NT2/D1 (cell line): ENCODE results near the gene TBC1D22A.

Experiments
- DNase-seq: peaks from one replicate; pipeline ENCODE4 v3.0.0-alpha.2; 2011; ENCODE audit warnings: low read depth, low spot score
- H3K27me3 ChIP-seq: 2 replicates; pipeline ENCODE4 v1.6.0; 2011; ENCODE audit warnings: mild to moderate bottlenecking; ENCODE audit not compliant: insufficient read length, insufficient read depth
- H3K36me3 ChIP-seq: 2 replicates; pipeline ENCODE4 v1.6.1; 2011; ENCODE audit warnings: mild to moderate bottlenecking, low read length, mixed read lengths; ENCODE audit not compliant: insufficient read depth, insufficient read length
- H3K4me1 ChIP-seq: 2 replicates; pipeline ENCODE4 v1.5.1; 2011; ENCODE audit not compliant: insufficient read depth, insufficient read length
- H3K4me3 ChIP-seq: 2 replicates; pipeline ENCODE4 v1.5.1; 2011; ENCODE audit warnings: low read depth; ENCODE audit not compliant: insufficient read length
- H3K9ac ChIP-seq: 2 replicates; pipeline ENCODE4 v1.6.0; 2011; ENCODE audit warnings: low read depth; ENCODE audit not compliant: insufficient read length
- H3K9me3 ChIP-seq: 2 replicates; pipeline ENCODE4 v1.5.1; 2011; ENCODE audit warnings: mild to moderate bottlenecking, low read length; ENCODE audit not compliant: insufficient read depth
- SUZ12 ChIP-seq: IDR thresholded peaks from 2 replicates; pipeline ENCODE4 v1.6.1; 2011; ENCODE audit not compliant: insufficient read length, insufficient read depth; ENCODE audit errors: extremely low read depth
- YY1 ChIP-seq: IDR thresholded peaks from 2 replicates; pipeline ENCODE4 v1.6.1; 2011; ENCODE audit not compliant: insufficient read length, insufficient read depth
- ZNF274 ChIP-seq: IDR thresholded peaks from 2 replicates; pipeline ENCODE4 v1.6.1; 2011; ENCODE audit warnings: mild to moderate bottlenecking, low read depth, low read length

Gene TBC1D22A

GRCh38 chr22:47171441-47172221, 409.2 kb downstream of the TBC1D22A start:
- H3K9ac ChIP-seq = no peak overlapping the region
- TF ChIP-seq SUZ12 (no peak), ZNF274 (no peak), YY1 (no peak)
- DNase-seq = no peak

DNA sequence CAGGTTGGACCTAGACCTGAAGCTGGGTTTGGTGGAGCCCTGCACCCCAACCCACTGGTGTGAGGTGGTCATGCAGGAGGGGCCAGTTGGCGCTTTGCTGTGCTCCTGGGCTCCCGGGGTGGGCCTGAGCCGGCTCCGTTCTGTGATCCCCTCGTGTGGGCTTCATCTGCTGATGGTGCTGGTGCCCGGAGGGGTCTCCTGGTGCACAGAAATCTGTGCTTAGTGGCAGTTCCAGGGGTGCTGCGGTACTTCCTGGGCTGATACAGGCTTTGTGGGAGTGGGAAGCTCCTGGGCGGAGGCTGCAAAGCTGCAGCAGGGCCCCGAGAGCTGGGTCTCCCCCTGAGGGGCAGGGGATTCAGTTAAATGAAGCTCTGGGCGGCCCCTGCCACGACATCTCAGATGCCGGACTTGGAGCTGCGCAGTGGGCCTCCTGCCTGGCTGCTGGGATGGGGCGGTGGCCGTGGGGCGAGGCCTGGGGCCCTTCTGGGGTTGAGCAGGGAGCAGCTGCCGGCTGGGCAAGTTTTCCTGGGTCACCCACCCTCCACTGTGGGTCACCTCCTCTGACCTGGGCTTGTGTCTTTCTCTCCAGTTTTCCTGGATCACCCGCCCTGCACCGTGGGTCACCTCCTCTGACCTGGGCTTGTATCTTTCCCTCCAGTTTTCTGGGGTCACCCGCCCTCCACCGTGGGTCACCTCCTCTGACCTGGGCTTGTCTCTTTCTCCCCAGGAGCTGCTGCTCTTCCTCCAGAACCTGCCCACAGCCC, 410.5 kb downstream of the TBC1D22A start:
- TF ChIP-seq SUZ12 (no peak), YY1 (no peak), ZNF274 (no peak)
- no peaks in the 10 kb centered on the region for H3K27me3 ChIP-seq
- no peaks in the 10 kb centered on the region for H3K9me3 ChIP-seq
- no peak overlapping the region for H3K4me3 ChIP-seq
- no peaks in the 10 kb centered on the region for H3K4me1 ChIP-seq
- no peaks in the 10 kb centered on the region for H3K36me3 ChIP-seq
- no peak for DNase-seq
- H3K9ac ChIP-seq = no peak overlapping the region

More at GRCh38 chr22:47171441-47172221, 409.2 kb downstream of the TBC1D22A start:
- no peak overlapping the region for H3K4me3 ChIP-seq
- H3K9me3 ChIP-seq = peaks cover 6% of the 10 kb centered on the region; the same call in 1 of the 2 replicates
- no peaks in the 10 kb centered on the region for H3K4me1 ChIP-seq
- no peaks in the 10 kb centered on the region for H3K27me3 ChIP-seq
- H3K36me3 ChIP-seq = peaks cover 4% of the 10 kb centered on the region

GRCh38 chr22:47173535-47174021, 411.1 kb downstream of the TBC1D22A start:
- no peak for DNase-seq
- H3K9me3 ChIP-seq = no peaks in the 10 kb centered on the region
- no peak overlapping the region for H3K9ac ChIP-seq
- TF ChIP-seq SUZ12 (no peak), ZNF274 (no peak), YY1 (no peak)
- H3K36me3 ChIP-seq = no peaks in the 10 kb centered on the region
- no peak overlapping the region for H3K4me3 ChIP-seq
- H3K4me1 ChIP-seq = no peaks in the 10 kb centered on the region
- no peaks in the 10 kb centered on the region for H3K27me3 ChIP-seq

DNA sequence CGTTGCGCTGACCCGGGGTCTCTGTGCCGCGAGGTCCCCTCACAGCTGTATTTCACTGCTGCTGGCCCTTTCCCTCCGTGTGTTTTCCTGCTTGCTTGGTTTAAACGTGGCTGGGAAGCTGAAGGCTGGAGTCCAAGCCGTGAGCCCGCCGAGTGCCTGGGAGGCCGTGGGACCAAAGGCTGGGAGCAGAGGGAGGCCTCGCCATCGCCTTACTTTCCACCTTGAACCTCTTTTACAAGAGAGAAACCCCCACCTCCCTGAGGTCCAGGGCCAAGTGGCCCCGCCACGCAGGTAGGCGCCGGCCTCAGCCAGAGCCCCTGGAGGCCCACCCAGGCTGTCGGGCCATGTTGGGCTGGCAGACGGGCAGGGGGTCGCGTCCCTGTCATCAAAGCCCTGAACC, 411.6 kb downstream of the TBC1D22A start:
- no peak overlapping the region for H3K4me3 ChIP-seq
- H3K36me3 ChIP-seq = no peaks in the 10 kb centered on the region
- H3K9ac ChIP-seq = no peak overlapping the region
- no peaks in the 10 kb centered on the region for H3K9me3 ChIP-seq
- no peaks in the 10 kb centered on the region for H3K27me3 ChIP-seq
- no peaks in the 10 kb centered on the region for H3K4me1 ChIP-seq
- no peak for DNase-seq
- TF ChIP-seq SUZ12 (no peak), ZNF274 (no peak), YY1 (no peak)

DNA sequence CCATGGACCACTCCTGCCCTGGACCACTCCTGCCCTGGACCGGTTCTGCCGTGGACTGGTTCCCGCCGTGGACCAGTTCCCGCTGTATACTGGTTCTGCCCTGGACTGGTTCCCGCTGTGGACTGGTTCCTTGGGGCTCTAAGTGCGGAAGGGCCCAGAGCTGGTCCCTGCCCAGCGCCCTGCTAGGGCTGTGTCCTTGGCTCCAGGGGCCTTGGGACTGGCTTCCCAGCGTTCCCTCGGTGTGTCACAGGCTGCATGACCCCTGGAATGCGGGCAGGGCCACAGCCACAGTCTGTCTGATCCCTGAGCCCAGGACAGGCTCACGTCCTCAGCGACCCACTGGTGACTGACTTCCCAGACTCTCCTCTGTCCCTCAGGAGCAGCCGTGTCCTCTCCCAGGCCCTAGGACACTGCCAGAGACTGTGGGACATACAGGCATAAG, 412.2 kb downstream of the TBC1D22A start:
- TF ChIP-seq YY1 = no peak
- TF ChIP-seq ZNF274 = no peak
- TF ChIP-seq SUZ12 = no peak
- no peaks in the 10 kb centered on the region for H3K36me3 ChIP-seq
- no peak overlapping the region for H3K9ac ChIP-seq
- no peak for DNase-seq
- no peaks in the 10 kb centered on the region for H3K27me3 ChIP-seq
- no peaks in the 10 kb centered on the region for H3K9me3 ChIP-seq
- H3K4me1 ChIP-seq = no peaks in the 10 kb centered on the region
- H3K4me3 ChIP-seq = no peak overlapping the region

DNA sequence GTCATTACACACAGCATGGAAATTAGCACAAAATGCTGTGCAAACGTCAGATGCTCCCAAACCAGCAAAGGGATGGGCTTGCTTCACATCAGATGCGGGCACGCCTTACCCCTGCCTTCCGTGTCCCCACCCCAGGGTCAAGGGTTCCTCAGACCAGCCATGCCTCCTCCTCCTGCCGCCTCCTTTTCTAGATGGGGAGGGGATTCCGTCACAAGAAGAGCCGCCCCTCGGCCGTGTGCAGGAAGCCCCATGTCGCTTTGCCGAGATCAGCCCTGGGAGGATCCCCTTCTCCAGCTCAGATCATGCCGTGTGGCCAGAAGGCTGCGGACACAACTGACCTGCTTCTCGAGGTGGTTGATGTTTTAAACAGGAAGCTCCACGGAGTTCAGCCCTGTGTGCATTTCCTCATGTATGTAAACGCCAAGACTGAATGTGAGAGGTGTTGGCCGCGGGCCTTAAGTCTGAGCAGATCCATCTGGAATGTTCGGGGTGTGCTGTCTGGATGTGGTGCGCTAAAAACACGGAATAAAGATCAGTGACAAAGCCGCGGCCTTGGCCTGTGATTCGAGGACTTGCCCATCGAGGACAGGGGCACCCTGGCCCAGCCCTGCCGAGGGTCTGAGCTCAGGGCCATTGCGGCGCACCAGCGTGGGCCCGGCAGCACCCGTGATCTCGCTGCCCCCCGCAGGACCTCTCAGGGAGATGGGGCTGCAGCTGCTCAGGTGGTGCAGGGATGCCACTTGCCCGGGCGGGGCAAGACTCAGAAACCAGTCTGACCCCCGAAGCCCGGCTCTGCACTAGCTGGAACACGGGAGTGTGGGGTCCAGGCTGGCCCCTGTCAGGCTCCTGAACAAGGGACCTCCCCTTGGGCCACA, 412.9 kb downstream of the TBC1D22A start:
- no peak for TF ChIP-seq YY1
- TF ChIP-seq SUZ12 = no peak
- TF ChIP-seq ZNF274 = no peak
- no peaks in the 10 kb centered on the region for H3K9me3 ChIP-seq
- H3K4me1 ChIP-seq = no peaks in the 10 kb centered on the region
- H3K36me3 ChIP-seq = no peaks in the 10 kb centered on the region
- no peak overlapping the region for H3K4me3 ChIP-seq
- no peak for DNase-seq
- no peaks in the 10 kb centered on the region for H3K27me3 ChIP-seq
- H3K9ac ChIP-seq = no peak overlapping the region

DNA sequence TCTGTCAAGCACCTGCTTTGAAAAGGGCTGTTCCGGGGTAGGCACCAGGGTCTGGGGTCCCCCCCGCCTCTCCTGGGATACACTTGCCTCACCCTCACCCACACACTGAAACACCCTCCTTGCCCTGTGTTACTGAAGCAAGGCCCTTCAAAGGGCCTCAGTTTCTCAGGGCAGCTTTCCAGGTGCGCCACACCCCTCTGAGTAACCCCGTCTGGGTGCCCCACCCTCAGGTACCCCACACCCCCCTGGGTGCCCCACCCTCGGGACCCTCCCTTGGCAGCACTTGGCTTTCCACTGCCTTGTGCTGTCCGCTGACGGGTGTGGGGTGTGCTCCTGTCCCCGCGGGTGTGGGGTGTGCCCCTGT, 413.6 kb downstream of the TBC1D22A start:
- Histone ChIP-seq H3K9me3 (no peaks in the 10 kb centered on the region), H3K27me3 (no peaks in the 10 kb centered on the region), H3K4me1 (no peaks in the 10 kb centered on the region), H3K9ac (no peak overlapping the region), H3K4me3 (no peak overlapping the region), H3K36me3 (no peaks in the 10 kb centered on the region)
- no peak for DNase-seq
- TF ChIP-seq ZNF274 = no peak
